H1 (cell line): ENCODE measurements around the gene MAGI1. TPM values are rescaled to one million over a fixed set of nuclear protein-coding genes. Genes with fewer than 3 reads are reported as not detected.

ENCODE experiments used
- CTCF ChIA-PET: fragments of 300-600 bp; sonication (Branson Sonifier 250); formaldehyde crosslinking; loops from one replicate; lab custom pipeline; 2021; ENCODE audit not compliant: partially characterized antibody; lab: Charles Lee
- POLR2A ChIA-PET: fragments of 300-600 bp; sonication (Branson Sonifier 250); formaldehyde crosslinking; loops from one replicate; lab custom pipeline; 2021; ENCODE audit warnings: inconsistent platforms; ENCODE audit not compliant: partially characterized antibody; lab: Charles Lee
- DNase-seq, 2 experiments: peaks; one replicate each; pipeline versions ENCODE4 v3.0.0 to v3.0.0-alpha.2; 2010 to 2022; ENCODE audit warnings: low spot score in 2 of 2, low read depth in 1 of 2, mixed read lengths in 1 of 2
- FAIRE-seq: peaks from 2 replicates; lab custom pipeline; 2011; peaks lifted over from hg19 to GRCh38; lab: Jason Lieb, UNC
- H2AFZ ChIP-seq: 2 replicates; pipeline ENCODE4 v1.8.1; 2012; ENCODE audit warnings: low read length, inconsistent platforms
- H2AK5ac ChIP-seq: 2 replicates; pipeline ENCODE4 v1.6.1; 2013; ENCODE audit warnings: low read depth, low read length
- H2BK120ac ChIP-seq: replicated peaks from 2 replicates; pipeline ENCODE3; 2013; ENCODE audit warnings: low read depth, low read length, inconsistent platforms
- H2BK12ac ChIP-seq: 2 replicates; pipeline ENCODE4 v1.6.1; 2013; ENCODE audit warnings: low read depth, low read length
- H2BK15ac ChIP-seq: 2 replicates; pipeline ENCODE4 v1.6.1; 2013; ENCODE audit warnings: low read length
- H2BK20ac ChIP-seq: 2 replicates; pipeline ENCODE4 v1.6.1; 2013; ENCODE audit warnings: low read length
- H2BK5ac ChIP-seq: 2 replicates; pipeline ENCODE4 v1.6.1; 2013; ENCODE audit warnings: low read depth, low read length
- H3K14ac ChIP-seq: 2 replicates; pipeline ENCODE4 v1.6.1; 2013; ENCODE audit warnings: inconsistent platforms; ENCODE audit not compliant: insufficient read length
- H3K18ac ChIP-seq: 2 replicates; pipeline ENCODE4 v1.6.1; 2013; ENCODE audit warnings: low read length; ENCODE audit errors: extremely low read depth
- H3K23ac ChIP-seq: 2 replicates; pipeline ENCODE4 v1.6.1; 2013; ENCODE audit warnings: inconsistent platforms; ENCODE audit not compliant: insufficient read length
- H3K23me2 ChIP-seq: 2 replicates; pipeline ENCODE4 v1.6.1; 2013; ENCODE audit warnings: low read depth, low read length
- H3K27ac ChIP-seq: 2 replicates; pipeline ENCODE4 v1.6.1; 2011; ENCODE audit warnings: low read depth, low read length, inconsistent platforms
- H3K27me3 ChIP-seq, 4 experiments: replicated peaks in 1 of 4; 1 replicate in 1 of 4; 2 replicates in 3 of 4; pipeline versions ENCODE4 v1.6.1 to v1.8.1; 2011 to 2013; ENCODE audit warnings: low read length in 3 of 4, mild to moderate bottlenecking in 3 of 4, inconsistent platforms in 2 of 4, mixed read lengths in 2 of 4, moderate library complexity in 1 of 4; ENCODE audit not compliant: control insufficient read depth in 3 of 4, insufficient read depth in 3 of 4; ENCODE audit errors: extremely low read depth in 1 of 4
- H3K36me3 ChIP-seq, 4 experiments: 2 replicates each; pipeline versions ENCODE4 v1.6.1 to v1.8.1; 2011 to 2013; ENCODE audit warnings: mild to moderate bottlenecking in 4 of 4, low read length in 3 of 4, moderate library complexity in 2 of 4, control low read depth in 1 of 4, inconsistent platforms in 1 of 4; ENCODE audit not compliant: insufficient read depth in 4 of 4, control insufficient read depth in 2 of 4
- H3K4ac ChIP-seq: replicated peaks from 2 replicates; pipeline ENCODE3; 2013; ENCODE audit warnings: low read length, low read depth, mixed read lengths, inconsistent platforms; ENCODE audit not compliant: insufficient read length
- H3K4me1 ChIP-seq, 4 experiments: replicated peaks in 1 of 4; 1 replicate in 1 of 4; 2 replicates in 3 of 4; pipeline versions ENCODE4 v1.6.1 to v1.8.1; 2011 to 2013; ENCODE audit warnings: low read length in 3 of 4, inconsistent platforms in 2 of 4, mixed read lengths in 1 of 4; ENCODE audit not compliant: insufficient read depth in 4 of 4, control insufficient read depth in 3 of 4
- H3K4me2 ChIP-seq, 2 experiments: 2 replicates each; pipeline versions ENCODE4 v1.6.1 to v1.8.1; 2011 to 2013; ENCODE audit warnings: low read depth in 2 of 2, low read length in 2 of 2, control low read depth in 1 of 2, inconsistent platforms in 1 of 2, mild to moderate bottlenecking in 1 of 2; ENCODE audit not compliant: insufficient read depth in 1 of 2
- H3K4me3 ChIP-seq, 4 experiments: fragments of 200-600, 300-600 bp in 1 of 4; sonication (generic), shearing (Covaris generic), sonication (Bioruptor Twin) in 1 of 4; 2 replicates each; pipeline versions ENCODE4 v1.5.1 to v1.8.1; 2011 to 2016; ENCODE audit warnings: low read length in 4 of 4, low read depth in 3 of 4, control low read depth in 2 of 4, inconsistent platforms in 2 of 4, mild to moderate bottlenecking in 2 of 4, mixed read lengths in 1 of 4, moderate library complexity in 1 of 4; ENCODE audit not compliant: insufficient read depth in 2 of 4; ENCODE audit errors: extremely low read depth in 1 of 4
- H3K56ac ChIP-seq: replicated peaks from 2 replicates; pipeline ENCODE3; 2013; ENCODE audit warnings: low read depth, mild to moderate bottlenecking, mixed read lengths, low read length, inconsistent platforms; ENCODE audit not compliant: insufficient read length
- H3K79me1 ChIP-seq: 2 replicates; pipeline ENCODE4 v1.6.1; 2013; ENCODE audit warnings: low read depth, low read length, control low read depth
- H3K79me2 ChIP-seq, 2 experiments: 2 replicates each; pipeline versions ENCODE4 v1.6.1 to v1.8.1; 2012 to 2013; ENCODE audit warnings: low read length in 2 of 2, mild to moderate bottlenecking in 2 of 2, inconsistent platforms in 1 of 2; ENCODE audit not compliant: insufficient read depth in 2 of 2, control insufficient read depth in 1 of 2
- H3K9ac ChIP-seq, 4 experiments: replicated peaks in 1 of 4; 1 replicate in 1 of 4; 2 replicates in 3 of 4; pipeline versions ENCODE4 v1.6.1 to v1.8.1; 2011 to 2013; ENCODE audit warnings: low read depth in 3 of 4, low read length in 3 of 4, control low read depth in 2 of 4, mild to moderate bottlenecking in 2 of 4, moderate library complexity in 2 of 4, inconsistent platforms in 1 of 4; ENCODE audit errors: extremely low read depth in 1 of 4
- H3K9me3 ChIP-seq, 2 experiments: 2 replicates each; pipeline versions ENCODE4 v1.6.1 to v1.8.1; 2012 to 2013; ENCODE audit warnings: mild to moderate bottlenecking in 2 of 2, moderate library complexity in 2 of 2, control low read depth in 1 of 2, inconsistent platforms in 1 of 2, low read depth in 1 of 2, low read length in 1 of 2, mixed read lengths in 1 of 2; ENCODE audit not compliant: insufficient read depth in 2 of 2
- H4K20me1 ChIP-seq, 2 experiments: replicated peaks in 1 of 2; 2 replicates each; pipeline versions ENCODE3 to v1.8.1; 2011 to 2013; ENCODE audit warnings: inconsistent platforms in 2 of 2, low read length in 2 of 2, mild to moderate bottlenecking in 1 of 2; ENCODE audit not compliant: insufficient read depth in 2 of 2, control insufficient read depth in 1 of 2
- H4K5ac ChIP-seq: 2 replicates; pipeline ENCODE4 v1.6.1; 2013; ENCODE audit warnings: low read length, low read depth, mixed read lengths, inconsistent platforms; ENCODE audit not compliant: insufficient read length
- H4K8ac ChIP-seq: 2 replicates; pipeline ENCODE4 v1.8.0; 2013; ENCODE audit warnings: mild to moderate bottlenecking, moderate library complexity, low read length, inconsistent platforms; ENCODE audit not compliant: insufficient read depth; ENCODE audit errors: extremely low read depth
- H4K91ac ChIP-seq: replicated peaks from 2 replicates; pipeline ENCODE3; 2013; ENCODE audit warnings: low read length, mixed read lengths, inconsistent platforms; ENCODE audit not compliant: insufficient read length
- BCL11A ChIP-seq, 2 experiments: IDR thresholded peaks; one replicate each; pipeline ENCODE4 v1.6.1; 2011; ENCODE audit warnings: low read depth in 2 of 2, low read length in 2 of 2, mild to moderate bottlenecking in 2 of 2
- BRCA1 ChIP-seq: IDR thresholded peaks from 2 replicates; pipeline ENCODE4 v1.6.1; 2012; ENCODE audit warnings: low read depth, low read length, improper control_type of control experiment
- CBX5 ChIP-seq: fragments of 300-800, 300-1000 bp; sonication (generic); IDR thresholded peaks from 2 replicates; pipeline ENCODE4 v1.7.1; 2016; ENCODE audit warnings: antibody characterized with exemption, low read length, low read depth
- E2F6 ChIP-seq: IDR thresholded peaks from 2 replicates; pipeline ENCODE4 v1.6.1; 2012; ENCODE audit warnings: inconsistent platforms
- FOSL1 ChIP-seq: IDR thresholded peaks from 2 replicates; pipeline ENCODE4 v1.6.1; 2011; ENCODE audit warnings: mild to moderate bottlenecking, low read depth, low read length, moderate library complexity; ENCODE audit not compliant: insufficient read depth
- HDAC2 ChIP-seq, 2 experiments: fragments of 300-600 bp in 1 of 2; sonication (generic) in 1 of 2; IDR thresholded peaks; 2 replicates each; pipeline ENCODE4 v1.6.1; 2011 to 2012; ENCODE audit warnings: low read depth in 2 of 2, low read length in 2 of 2, mild to moderate bottlenecking in 2 of 2, moderate library complexity in 2 of 2, borderline replicate concordance in 1 of 2, inconsistent platforms in 1 of 2
- KDM5A ChIP-seq: fragments of 200-600 bp; IDR thresholded peaks from 2 replicates; pipeline ENCODE4 v1.7.1; 2012; ENCODE audit warnings: mild to moderate bottlenecking, low read length, inconsistent platforms, mixed read lengths
- POU5F1 ChIP-seq: IDR thresholded peaks from 2 replicates; pipeline ENCODE4 v1.6.1; 2011; ENCODE audit warnings: low read depth, mild to moderate bottlenecking, low read length, moderate library complexity
- RNF2 ChIP-seq: fragments of 200-900, 300-1000 bp; sonication (generic); IDR thresholded peaks from 2 replicates; pipeline ENCODE4 v1.7.1; 2016; ENCODE audit warnings: borderline replicate concordance, low read depth, mild to moderate bottlenecking, antibody characterized with exemption, low read length; ENCODE audit not compliant: poor library complexity, severe bottlenecking; ENCODE audit errors: missing control alignments
- SAP30 ChIP-seq: fragments of 300-600 bp; sonication (generic); IDR thresholded peaks from 2 replicates; pipeline ENCODE4 v1.7.1; 2012; ENCODE audit warnings: low read length, moderate library complexity, mild to moderate bottlenecking, inconsistent platforms; ENCODE audit not compliant: insufficient read depth, insufficient replicate concordance
- WGBS, 2 experiments: shearing (Covaris generic) in 1 of 2; methylation state at CpG; one replicate each; pipeline versions ENCODE4 v1.1.6 to v1.1.7; 2013 to 2015; ENCODE audit warnings: low lambda C conversion rate in 2 of 2, mixed read lengths in 2 of 2, inconsistent platforms in 1 of 2, low coverage in 1 of 2, missing lambda C conversion rate in 1 of 2; ENCODE audit not compliant: insufficient replicate concordance in 2 of 2, insufficient coverage in 1 of 2, insufficient read length in 1 of 2; ENCODE audit errors: extremely low coverage in 1 of 2, missing lambda C conversion rate in 1 of 2; 5-methylcytosine and 5-hydroxymethylcytosine counted together
- polyA plus RNA-seq, 7 experiments: library from polyadenylated mRNA; depleted of rRNA in 3 of 7; stranded (reverse) in 5 of 7; unstranded in 2 of 7; fragments of >200 nt in 5 of 7; fragments of 200-250 nt in 2 of 7; gene quantifications; 1 replicate in 5 of 7; 2 replicates in 1 of 7; 4 replicates in 1 of 7; pipeline versions ENCODE4 v1.2.1 to v1.2.3, GENCODE V29; 2011 to 2013; ENCODE audit warnings: missing spikeins in 2 of 7, mixed read lengths in 2 of 7
- total RNA-seq: library from RNA; stranded (reverse); fragmentation: NEBNext Ultra II Directional; extraction: Animal tissue kit (Norgen Biotek cat#: 25700); gene quantifications from 2 replicates; pipeline ENCODE4 v1.2.1, GENCODE V29; 2021

MAGI1 gene
- total and polyA plus RNA-seq, 2 of the 8 experiments (the other 6 are each of a cell fraction or from before 2014, with no cell fraction given): 19.8 to 78.0 TPM

GRCh38 chr3:65557899-65558564 lies 480.7 kb downstream of the MAGI1 start:
- Histone ChIP-seq H3K4me1 (peaks cover 0 to 4% (median 0%) of the 10 kb centered on the region in 4 experiments; a peak in 2 of 7 replicates), H3K23ac (no peak overlapping the region), H3K79me2 (peaks cover 3 to 94% of the 10 kb centered on the region in 2 experiments; a peak in 3 of 4 replicates), H3K4me2 (no peak overlapping the region), H2BK12ac (no peak overlapping the region), H2AK5ac (no peak overlapping the region), H3K18ac (no peak overlapping the region), H3K9me3 (no peaks in the 10 kb centered on the region), H3K79me1 (no peaks in the 10 kb centered on the region), H2BK5ac (no peak overlapping the region), H3K27me3 (no peaks in the 10 kb centered on the region), H4K5ac (no peak overlapping the region), H3K36me3 (no peaks in the 10 kb centered on the region), H3K56ac (no peak overlapping the region), H3K27ac (no peak overlapping the region), H2BK120ac (no peak overlapping the region), H3K4ac (no peak overlapping the region), H4K8ac (no peak overlapping the region), H3K14ac (no peak overlapping the region), H2BK15ac (no peak overlapping the region), H3K23me2 (no peaks in the 10 kb centered on the region; the same call in 1 of the 2 replicates), H2BK20ac (no peak overlapping the region), H2AFZ (no peak overlapping the region), H4K91ac (no peak overlapping the region), H4K20me1 (peaks cover 0 to 3% of the 10 kb centered on the region in 2 experiments), H3K4me3 (no peak overlapping the region), H3K9ac (no peak overlapping the region)
- ChIA-PET CTCF (interaction anchor here (0.9 to 3.9 kb wide), 7 partner anchors 9 to 143 kb away, joined by 3 to 25 read pairs (median 4); no protein-coding TSS in a partner anchor), POLR2A (interaction anchor here (0.6 to 1.9 kb wide), 4 partner anchors 8 to 41 kb away, joined by 3 to 8 read pairs (median 6); no protein-coding TSS in a partner anchor)
- FAIRE-seq (no peak), DNase-seq (no peak)
- 88% methylated on average over 6 of the region's 6 CpGs; no CpG with 5 or more reads in 1 of the 2 experiments for WGBS, 2 experiments
- no peak for TF ChIP-seq BRCA1
- TF ChIP-seq BCL11A (IDR thresholded peaks at IDR 0.05; ENCODE audit: low read depth in 2 of 2, low read length in 2 of 2): no peak
- TF ChIP-seq SAP30: no peak
- TF ChIP-seq KDM5A: no peak
- no peak for TF ChIP-seq E2F6
- no peak for TF ChIP-seq FOSL1
- no peak for TF ChIP-seq CBX5
- TF ChIP-seq RNF2: no peak
- TF ChIP-seq HDAC2 (IDR thresholded peaks at IDR 0.05; ENCODE audit: borderline replicate concordance in 1 of 2, low read depth in 2 of 2, low read length in 2 of 2): no peak
- no peak for TF ChIP-seq POU5F1
